Esophagus mucosa (tissue), 1 donor: ENCODE data around the gene DYNLL1. TPM values are rescaled to one million over a fixed set of nuclear protein-coding genes. Genes with fewer than 3 reads are reported as not detected.
"Not testable (repeated sequence)": the region's sequence is repeated elsewhere in the genome, so short reads cannot be mapped to it uniquely, and the experiment has no call there.

Experiments
- ATAC-seq: fragments of 200-7000 bp; cut with Tn5 transposase; one replicate; pipeline ENCODE4 v1.9.1; 2020
- total RNA-seq: library from RNA; stranded (reverse); gene quantifications from one replicate; pipeline ENCODE4 v1.2.4, GENCODE V29; 2023
- donor health status: DM: yes; HTN: yes; CAD: no.

The DYNLL1 gene
- total RNA-seq: 621 TPM

GRCh38 chr12:120495731-120496412 is at the start of gene DYNLL1:
Gene DYNLL1 (plus strand): TSS chr12:120496113. CDS start chr12:120496422, 309 bp downstream.
- ATAC-seq: peak; percentile 99

- ATAC-seq: not testable (repeated sequence)
Observed at GRCh38 chr12:120446844-120447178, 49.1 kb upstream of the DYNLL1 start.

- no peak for ATAC-seq
Observed at GRCh38 chr12:120447992-120448391, 47.9 kb upstream of the DYNLL1 start.

- not testable (repeated sequence) for ATAC-seq
Observed at GRCh38 chr12:120452524-120452923, 43.4 kb upstream of the DYNLL1 start.

GRCh38 chr12:120453060-120453750 is 42.7 kb upstream of the DYNLL1 start:
- no peak for ATAC-seq

- ATAC-seq: peak; percentile 70
Observed at GRCh38 chr12:120453977-120454376, 41.9 kb upstream of the DYNLL1 start.

GRCh38 chr12:120455302-120455701 is 40.6 kb upstream of the DYNLL1 start:
- ATAC-seq: no peak

- ATAC-seq: no peak
Observed at GRCh38 chr12:120457133-120457532, 38.8 kb upstream of the DYNLL1 start.

GRCh38 chr12:120460157-120460556 is 35.8 kb upstream of the DYNLL1 start:
- no peak for ATAC-seq

- ATAC-seq: no peak
Observed at GRCh38 chr12:120462099-120462640, 33.7 kb upstream of the DYNLL1 start.

- ATAC-seq: no peak
Observed at GRCh38 chr12:120463712-120464111, 32.2 kb upstream of the DYNLL1 start.

- ATAC-seq: no peak
Observed at GRCh38 chr12:120465756-120466155, 30.2 kb upstream of the DYNLL1 start.

GRCh38 chr12:120466560-120467315 is 29.2 kb upstream of the DYNLL1 start:
- no peak for ATAC-seq

GRCh38 chr12:120467439-120467838 is 28.5 kb upstream of the DYNLL1 start:
- ATAC-seq: no peak

GRCh38 chr12:120468325-120468820 is 27.5 kb upstream of the DYNLL1 start:
- ATAC-seq: peak; percentile 2

- ATAC-seq: no peak
Observed at GRCh38 chr12:120468821-120469449, 27.0 kb upstream of the DYNLL1 start.

GRCh38 chr12:120469450-120470149 is 26.3 kb upstream of the DYNLL1 start, which contains the start of gene SRSF9:
Gene SRSF9 (minus strand): TSS chr12:120469748. CDS start chr12:120469609, 139 bp downstream.
- ATAC-seq: peak; percentile 88

GRCh38 chr12:120470150-120470784 is 25.6 kb upstream of the DYNLL1 start:
- ATAC-seq: peak; percentile 3

- no peak for ATAC-seq
Observed at GRCh38 chr12:120472521-120472920, 23.4 kb upstream of the DYNLL1 start.

GRCh38 chr12:120473807-120474615 is 21.9 kb upstream of the DYNLL1 start:
- ATAC-seq: no peak
